Memory B cell (primary cell): Measurements from ENCODE around the gene MAP1LC3B2.

Experiments
- ATAC-seq: fragments of 150-1000 bp; cut with Tn5 transposase; 2 replicates; pipeline ENCODE4 v1.10.0; 2021; ENCODE audit warnings: low read depth, mild to moderate bottlenecking, moderate library complexity
- DNase-seq, 2 donors: peaks; one replicate each; pipeline ENCODE4 v3.0.0; 2022; ENCODE audit warnings: low spot score in 2 of 2
- H3K27ac Mint-ChIP-seq: one replicate; pipeline ENCODE4 v1.8.0; 2022; ENCODE audit warnings: mild to moderate bottlenecking, moderate library complexity, mixed read lengths
- H3K27me3 Mint-ChIP-seq: one replicate; pipeline ENCODE4 v1.8.0; 2022; ENCODE audit warnings: mixed read lengths
- H3K36me3 Mint-ChIP-seq: one replicate; pipeline ENCODE4 v1.8.0; 2022; ENCODE audit warnings: mild to moderate bottlenecking, mixed read lengths
- H3K4me1 Mint-ChIP-seq: one replicate; pipeline ENCODE4 v1.8.0; 2022; ENCODE audit warnings: mixed read lengths
- H3K4me3 Mint-ChIP-seq: one replicate; pipeline ENCODE4 v1.8.0; 2022; ENCODE audit warnings: mild to moderate bottlenecking, moderate library complexity, mixed read lengths
- H3K9me3 Mint-ChIP-seq: one replicate; pipeline ENCODE4 v1.8.0; 2022; ENCODE audit warnings: mixed read lengths

MAP1LC3B2 gene

GRCh38 chr12:116616536-116617248 is 57.5 kb downstream of the MAP1LC3B2 start:
- no peak for ATAC-seq
- peaks cover 3% of the 10 kb centered on the region for H3K9me3 Mint-ChIP-seq
- no peak for DNase-seq
- no peak overlapping the region for H3K4me3 Mint-ChIP-seq
- H3K27me3 Mint-ChIP-seq: peaks cover 19% of the 10 kb centered on the region
- H3K27ac Mint-ChIP-seq: no peak overlapping the region
- H3K36me3 Mint-ChIP-seq: peaks cover 2% of the 10 kb centered on the region
- no peaks in the 10 kb centered on the region for H3K4me1 Mint-ChIP-seq

GRCh38 chr12:116619246-116619645 is 60.1 kb downstream of the MAP1LC3B2 start:
- H3K36me3 Mint-ChIP-seq: peaks cover 7% of the 10 kb centered on the region
- H3K27ac Mint-ChIP-seq: no peak overlapping the region
- H3K4me3 Mint-ChIP-seq: no peak overlapping the region
- ATAC-seq (no peak), DNase-seq (no peak)
- H3K9me3 Mint-ChIP-seq: peaks cover 10% of the 10 kb centered on the region
- H3K4me1 Mint-ChIP-seq: no peaks in the 10 kb centered on the region
- H3K27me3 Mint-ChIP-seq: peaks cover 17% of the 10 kb centered on the region

- Mint-ChIP-seq H3K27me3 (peaks cover 19% of the 10 kb centered on the region), H3K9me3 (peaks cover 10% of the 10 kb centered on the region), H3K36me3 (peaks cover 7% of the 10 kb centered on the region), H3K4me3 (no peak overlapping the region), H3K27ac (no peak overlapping the region), H3K4me1 (no peaks in the 10 kb centered on the region)
- no peak for ATAC-seq
- DNase-seq: no peak
Measured at GRCh38 chr12:116620124-116620491, 60.9 kb downstream of the MAP1LC3B2 start.

GRCh38 chr12:116620492-116621191 is 61.5 kb downstream of the MAP1LC3B2 start:
- peaks cover 7% of the 10 kb centered on the region for H3K36me3 Mint-ChIP-seq
- no peak overlapping the region for H3K4me3 Mint-ChIP-seq
- H3K27ac Mint-ChIP-seq: no peak overlapping the region
- H3K27me3 Mint-ChIP-seq: peaks cover 19% of the 10 kb centered on the region
- no peaks in the 10 kb centered on the region for H3K4me1 Mint-ChIP-seq
- DNase-seq (no peak), ATAC-seq (no peak)
- H3K9me3 Mint-ChIP-seq: peaks cover 10% of the 10 kb centered on the region

- H3K27ac Mint-ChIP-seq: no peak overlapping the region
Measured at GRCh38 chr12:116621194-116621593, 62.0 kb downstream of the MAP1LC3B2 start.

GRCh38 chr12:116624516-116624915 is 65.3 kb downstream of the MAP1LC3B2 start:
- ATAC-seq (no peak), DNase-seq (no peak)
- H3K4me3 Mint-ChIP-seq: no peak overlapping the region
- H3K27me3 Mint-ChIP-seq: peaks cover 25% of the 10 kb centered on the region
- peaks cover 7% of the 10 kb centered on the region for H3K9me3 Mint-ChIP-seq
- H3K27ac Mint-ChIP-seq: no peak overlapping the region
- H3K4me1 Mint-ChIP-seq: no peaks in the 10 kb centered on the region
- peaks cover 8% of the 10 kb centered on the region for H3K36me3 Mint-ChIP-seq

More at GRCh38 chr12:116621194-116621593, 62.0 kb downstream of the MAP1LC3B2 start:
- peaks cover 7% of the 10 kb centered on the region for H3K36me3 Mint-ChIP-seq
- H3K4me1 Mint-ChIP-seq: no peaks in the 10 kb centered on the region
- ATAC-seq (no peak), DNase-seq (no peak)
- H3K9me3 Mint-ChIP-seq: peaks cover 10% of the 10 kb centered on the region
- H3K4me3 Mint-ChIP-seq: no peak overlapping the region
- H3K27me3 Mint-ChIP-seq: peaks cover 19% of the 10 kb centered on the region

- DNase-seq: no peak
- ATAC-seq: no peak
- Mint-ChIP-seq H3K9me3 (peaks cover 7% of the 10 kb centered on the region), H3K27ac (no peak overlapping the region), H3K36me3 (peaks cover 8% of the 10 kb centered on the region), H3K4me3 (no peak overlapping the region), H3K27me3 (peaks cover 21% of the 10 kb centered on the region), H3K4me1 (no peaks in the 10 kb centered on the region)
Measured at GRCh38 chr12:116626153-116626552, 67.0 kb downstream of the MAP1LC3B2 start.
